SH-SY5Y (cell line): ENCODE measurements around the gene CDK14.

Experiments
- GATA2 ChIP-seq: IDR thresholded peaks from 2 replicates; pipeline ENCODE4 v1.6.1; 2011; ENCODE audit warnings: mild to moderate bottlenecking, low read depth, low read length
- GATA3 ChIP-seq: IDR thresholded peaks from 2 replicates; pipeline ENCODE4 v1.6.1; 2011; ENCODE audit warnings: low read depth, mild to moderate bottlenecking, low read length, moderate library complexity

GRCh38 chr7:90816511-90817142, 220.5 kb downstream of the CDK14 start:
- TF ChIP-seq GATA2 (no peak), GATA3 (no peak)
